HEK293T (cell line): Measurements from ENCODE around the gene MAP3K20.

ENCODE experiments used
- ARNT ChIP-seq: fragments of 450-650 bp; IDR thresholded peaks from 2 replicates; pipeline ENCODE4 v1.6.1; 2017; ENCODE audit warnings: mild to moderate bottlenecking
- FOXA1 ChIP-seq: fragments of 450-650 bp; IDR thresholded peaks from 2 replicates; pipeline ENCODE4 v1.6.1; 2016; ENCODE audit warnings: mild to moderate bottlenecking
- FOXK2 ChIP-seq: fragments of 450-650 bp; IDR thresholded peaks from 2 replicates; pipeline ENCODE4 v1.6.1; 2016; ENCODE audit warnings: mild to moderate bottlenecking
- FOXM1 ChIP-seq: fragments of 450-650 bp; IDR thresholded peaks from 2 replicates; pipeline ENCODE4 v1.6.1; 2017; ENCODE audit warnings: mild to moderate bottlenecking, borderline replicate concordance
- HDGF ChIP-seq: fragments of 450-650 bp; IDR thresholded peaks from 2 replicates; pipeline ENCODE4 v1.6.1; 2017; ENCODE audit warnings: antibody characterized with exemption, borderline replicate concordance
- L3MBTL2 ChIP-seq: fragments of 450-650 bp; conservative IDR thresholded peaks from 2 replicates; pipeline ENCODE4 v1.6.1; 2016; ENCODE audit warnings: mild to moderate bottlenecking
- SP1 ChIP-seq: fragments of 450-650 bp; IDR thresholded peaks from 2 replicates; pipeline ENCODE4 v1.6.1; 2017
- SUZ12 ChIP-seq: fragments of 450-650 bp; IDR thresholded peaks from 2 replicates; pipeline ENCODE4 v1.6.1; 2016; ENCODE audit warnings: mild to moderate bottlenecking
- ZNF384 ChIP-seq: fragments of 450-650 bp; IDR thresholded peaks from 2 replicates; pipeline ENCODE4 v1.6.1; 2016

- TF ChIP-seq SUZ12 (no peak), ZNF384 (no peak), ARNT (no peak), FOXM1 (no peak), SP1 (no peak), FOXK2 (no peak), L3MBTL2 (no peak), HDGF (no peak), FOXA1 (no peak)
These were observed 17.0 kb upstream of the MAP3K20 start for GRCh38 chr2:173058673-173059072.
